Breast epithelium (tissue), 4 donors: Measurements from ENCODE around the gene STRN4. TPM values are rescaled to one million over a fixed set of nuclear protein-coding genes. Genes with fewer than 3 reads are reported as not detected.
"Not testable (repeated sequence)": the region's sequence is repeated elsewhere in the genome, so short reads cannot be mapped to it uniquely, and the experiment has no call there.

Experiments
- DNase-seq, 2 donors: peaks; one replicate each; pipeline ENCODE4 v3.0.0-alpha.2; 2019; ENCODE audit warnings: low spot score in 2 of 2
- H3K27ac ChIP-seq, 2 donors: fragments of 200-600 bp; sonication (generic) in 1 of 2; one replicate each; pipeline ENCODE4 v1.5.1; 2016 to 2019; ENCODE audit warnings: mild to moderate bottlenecking in 1 of 2
- H3K27me3 ChIP-seq, 2 donors: fragments of 200-600 bp; sonication (generic) in 1 of 2; one replicate each; pipeline versions ENCODE4 v1.5.1 to v1.6.0; 2017 to 2019; ENCODE audit warnings: control low read depth in 1 of 2, mild to moderate bottlenecking in 1 of 2
- H3K36me3 ChIP-seq: fragments of 200-600 bp; one replicate; pipeline ENCODE4 v1.5.1; 2019
- H3K4me1 ChIP-seq, 2 donors: fragments of 200-600 bp; sonication (generic); one replicate each; pipeline ENCODE4 v1.5.1; 2016 to 2019; ENCODE audit warnings: control low read depth in 1 of 2
- H3K4me3 ChIP-seq, 3 donors: fragments of 200-600 bp; sonication (generic); 1 replicate in 2 of 3; 2 replicates in 1 of 3; pipeline ENCODE4 v1.5.1; 2016 to 2019; ENCODE audit warnings: mild to moderate bottlenecking in 3 of 3, moderate library complexity in 2 of 3
- H3K9me3 ChIP-seq, 2 donors: fragments of 200-600 bp; sonication (generic) in 1 of 2; one replicate each; pipeline ENCODE4 v1.5.1; 2016 to 2019; ENCODE audit warnings: control low read depth in 1 of 2
- POLR2A ChIP-seq: fragments of 450-650 bp; IDR thresholded peaks from one replicate; pipeline ENCODE4 v1.6.1; 2016; ENCODE audit warnings: antibody characterized with exemption, mild to moderate bottlenecking, moderate library complexity
- POLR2AphosphoS5 ChIP-seq, 3 donors: sonication (generic); formaldehyde crosslinking; IDR thresholded peaks; one replicate each; pipeline ENCODE4 v1.6.1; 2017; ENCODE audit warnings: antibody characterized with exemption in 3 of 3
- intact Hi-C: fragments of 100-400 bp; cut with DNase I; formaldehyde crosslinking; loops from one replicate; pipeline ENCODE4 v1.15.1; 2023; ENCODE audit warnings: low total_unique reads
- total RNA-seq, 3 donors: library from RNA; depleted of rRNA; stranded (reverse); fragments of >200 nt; gene quantifications; one replicate each; pipeline ENCODE4 v1.1.0, GENCODE V29; 2016
- TF ChIP-seq, protein P1 (sequence below), 3 donors: fragments of 450-650 bp; IDR thresholded peaks; one replicate each; pipeline ENCODE4 v1.5.1; 2016 to 2017; ENCODE audit warnings: antibody characterized with exemption in 3 of 3, mild to moderate bottlenecking in 3 of 3, moderate library complexity in 3 of 3

The STRN4 gene
- total RNA-seq, 3 donors from 2014 or later: 45.0 to 57.0 (median 53.7) TPM

DNA sequence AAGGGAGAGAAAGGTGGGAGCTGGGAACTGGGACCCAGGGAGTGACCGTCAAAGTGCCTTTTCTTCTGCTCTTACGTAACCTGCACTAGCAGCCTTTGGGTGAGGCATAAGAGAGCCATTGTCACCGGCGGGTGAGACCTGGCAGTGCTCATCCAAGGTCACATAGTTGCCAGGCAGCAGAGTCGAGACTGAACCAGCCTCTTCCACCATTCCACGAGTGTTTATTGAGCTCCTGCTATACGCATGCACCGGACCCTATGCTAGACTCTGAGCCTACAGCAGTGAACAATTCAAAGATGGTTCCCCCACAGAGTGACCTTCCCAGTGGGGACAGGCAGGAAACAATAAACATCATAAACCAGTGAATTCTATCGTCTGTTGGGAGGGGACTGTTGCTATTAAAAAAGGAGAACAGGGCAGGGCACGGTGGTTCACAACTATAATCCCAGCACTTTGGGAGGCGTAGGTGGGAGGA lies 18.6 kb upstream of the STRN4 start:
- intact Hi-C loops: no loop called here
- peak in 1 of 2 donors; percentile 87 for DNase-seq
- no peaks in the 10 kb centered on the region for H3K27me3 ChIP-seq
- no peaks in the 10 kb centered on the region for H3K36me3 ChIP-seq
- peak overlapping the region; percentile 89 to 94 for H3K27ac ChIP-seq
- H3K9me3 ChIP-seq: no peaks in the 10 kb centered on the region
- no peak overlapping the region for H3K4me3 ChIP-seq
- TF ChIP-seq, protein P1, sequence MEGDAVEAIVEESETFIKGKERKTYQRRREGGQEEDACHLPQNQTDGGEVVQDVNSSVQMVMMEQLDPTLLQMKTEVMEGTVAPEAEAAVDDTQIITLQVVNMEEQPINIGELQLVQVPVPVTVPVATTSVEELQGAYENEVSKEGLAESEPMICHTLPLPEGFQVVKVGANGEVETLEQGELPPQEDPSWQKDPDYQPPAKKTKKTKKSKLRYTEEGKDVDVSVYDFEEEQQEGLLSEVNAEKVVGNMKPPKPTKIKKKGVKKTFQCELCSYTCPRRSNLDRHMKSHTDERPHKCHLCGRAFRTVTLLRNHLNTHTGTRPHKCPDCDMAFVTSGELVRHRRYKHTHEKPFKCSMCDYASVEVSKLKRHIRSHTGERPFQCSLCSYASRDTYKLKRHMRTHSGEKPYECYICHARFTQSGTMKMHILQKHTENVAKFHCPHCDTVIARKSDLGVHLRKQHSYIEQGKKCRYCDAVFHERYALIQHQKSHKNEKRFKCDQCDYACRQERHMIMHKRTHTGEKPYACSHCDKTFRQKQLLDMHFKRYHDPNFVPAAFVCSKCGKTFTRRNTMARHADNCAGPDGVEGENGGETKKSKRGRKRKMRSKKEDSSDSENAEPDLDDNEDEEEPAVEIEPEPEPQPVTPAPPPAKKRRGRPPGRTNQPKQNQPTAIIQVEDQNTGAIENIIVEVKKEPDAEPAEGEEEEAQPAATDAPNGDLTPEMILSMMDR (IDR thresholded peaks at IDR 0.05): no peak
- TF ChIP-seq POLR2AphosphoS5 (IDR thresholded peaks at IDR 0.05): peak in 2 of 3 donors; percentile 32 to 61
- peaks cover 3 to 6% of the 10 kb centered on the region in 2 donors for H3K4me1 ChIP-seq

GRCh38 chr19:46762245-46762890 lies 16.1 kb upstream of the STRN4 start:
- no peak overlapping the region for H3K4me3 ChIP-seq
- no peaks in the 10 kb centered on the region for H3K9me3 ChIP-seq
- H3K27ac ChIP-seq: peak overlapping the region; percentile 92 to 93
- intact Hi-C loops: no loop called here
- H3K4me1 ChIP-seq: peaks cover 6 to 7% of the 10 kb centered on the region in 2 donors
- H3K27me3 ChIP-seq: no peaks in the 10 kb centered on the region
- no peaks in the 10 kb centered on the region for H3K36me3 ChIP-seq
- no peak for DNase-seq
- TF ChIP-seq POLR2AphosphoS5 (IDR thresholded peaks at IDR 0.05) (peak in 1 of 3 donors; percentile 17), POLR2A (no peak)
- TF ChIP-seq, protein P1 (IDR thresholded peaks at IDR 0.05): no peak

DNA sequence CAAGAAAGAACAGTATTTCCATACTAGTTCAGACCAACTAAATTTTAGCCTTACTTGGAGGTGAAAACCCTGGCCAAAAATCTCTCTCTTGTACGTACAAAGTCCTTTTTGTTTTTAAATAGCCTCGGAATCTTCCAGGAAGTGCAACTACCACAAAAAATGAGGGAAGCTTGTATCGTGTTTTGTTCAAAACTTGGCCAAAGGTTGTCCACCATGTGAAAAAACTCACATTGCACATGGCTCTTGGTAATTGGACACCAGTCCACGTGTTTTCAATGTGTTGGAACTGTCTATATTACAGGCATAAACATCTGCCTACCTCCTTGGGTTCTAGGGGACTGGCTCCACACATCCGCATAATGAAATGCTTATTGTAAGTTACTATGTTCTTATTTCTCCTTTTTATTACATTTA lies 15.2 kb upstream of the STRN4 start:
- H3K36me3 ChIP-seq: no peaks in the 10 kb centered on the region
- H3K27ac ChIP-seq: peak overlapping the region; percentile 92 to 93
- H3K9me3 ChIP-seq: no peaks in the 10 kb centered on the region
- no peak overlapping the region for H3K4me3 ChIP-seq
- H3K4me1 ChIP-seq: peaks cover 6 to 7% of the 10 kb centered on the region in 2 donors
- peak in 1 of 2 donors; percentile 70 for DNase-seq
- intact Hi-C loops: no loop called here
- H3K27me3 ChIP-seq: no peaks in the 10 kb centered on the region
- TF ChIP-seq POLR2A (no peak), POLR2AphosphoS5 (IDR thresholded peaks at IDR 0.05) (peak in 2 of 3 donors; percentile 68 to 94)
- TF ChIP-seq, protein P1 (IDR thresholded peaks at IDR 0.05): no peak

DNA sequence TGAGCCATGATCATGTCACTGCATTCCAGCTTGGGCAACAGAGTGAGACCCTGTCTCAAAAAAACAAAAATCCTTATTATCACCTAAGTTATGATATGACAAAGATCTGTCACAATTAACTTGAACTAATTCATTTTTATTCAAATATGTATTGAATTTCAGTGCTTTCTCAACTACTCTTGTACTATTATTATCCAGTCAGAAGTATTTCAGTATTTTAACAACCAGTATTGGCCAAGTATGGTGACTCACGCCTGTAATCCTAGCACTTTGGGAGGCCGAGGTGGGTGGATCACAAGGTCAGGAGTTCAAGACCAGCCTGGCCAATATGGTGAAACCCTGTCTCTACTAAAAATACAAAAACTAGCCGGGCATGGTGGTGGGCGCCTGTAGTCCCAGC lies 14.6 kb upstream of the STRN4 start:
- intact Hi-C loops, H3K36me3 ChIP-seq, H3K4me3 ChIP-seq, H3K9me3 ChIP-seq, H3K4me1 ChIP-seq, H3K27me3 ChIP-seq, DNase-seq: not testable (repeated sequence)
- peak overlapping the region; percentile 92 to 93 for H3K27ac ChIP-seq

GRCh38 chr19:46760363-46760762 lies 14.1 kb upstream of the STRN4 start:
- H3K4me1 ChIP-seq: peaks cover 6 to 7% of the 10 kb centered on the region in 2 donors
- H3K27ac ChIP-seq: peak overlapping the region; percentile 92 to 93
- intact Hi-C loops: no loop called here
- TF ChIP-seq, protein P1 (IDR thresholded peaks at IDR 0.05): no peak
- TF ChIP-seq POLR2AphosphoS5 (IDR thresholded peaks at IDR 0.05) (no peak), POLR2A (no peak)
- H3K36me3 ChIP-seq: no peaks in the 10 kb centered on the region
- no peak for DNase-seq
- H3K4me3 ChIP-seq: no peak overlapping the region
- H3K27me3 ChIP-seq: no peaks in the 10 kb centered on the region
- H3K9me3 ChIP-seq: no peaks in the 10 kb centered on the region
